GM19397 (cell line): Measurements from ENCODE around the gene MS4A14.
"Not testable (repeated sequence)": the region's sequence is repeated elsewhere in the genome, so short reads cannot be mapped to it uniquely, and the experiment has no call there.

Experiments
- ATAC-seq: cut with Tn5 transposase; IDR thresholded peaks from one replicate; pipeline ENCODE4 v1.9.1; 2021; ENCODE audit warnings: mild to moderate bottlenecking, moderate library complexity; ENCODE audit not compliant: unreplicated experiment

Gene MS4A14

GRCh38 chr11:60378354-60378753, 17.9 kb upstream of the MS4A14 start, which contains the start of gene MS4A7:
Gene MS4A7, plus strand, starts transcription at chr11:60378532. Its CDS starts 4,610 bp downstream, at chr11:60383142.
- ATAC-seq, result peak; percentile 88

- peak; percentile 92 for ATAC-seq
Observed at GRCh38 chr11:60389279-60389910, 6.9 kb upstream of the MS4A14 start.

- no peak for ATAC-seq
Observed at GRCh38 chr11:60390419-60390818, 5.8 kb upstream of the MS4A14 start.

- ATAC-seq, result no peak
Observed at GRCh38 chr11:60392361-60392760, 3.9 kb upstream of the MS4A14 start.

- no peak for ATAC-seq
Observed at GRCh38 chr11:60393016-60393415, 3.2 kb upstream of the MS4A14 start.

GRCh38 chr11:60394666-60395380, 1.4 kb upstream of the MS4A14 start:
- no peak for ATAC-seq

- peak; percentile 81 for ATAC-seq
Observed at GRCh38 chr11:60396799-60397198, 540 bp downstream of the MS4A14 start.

- ATAC-seq, result no peak
Observed at GRCh38 chr11:60420015-60420414, 23.8 kb downstream of the MS4A14 start.

GRCh38 chr11:60422609-60423008, 26.4 kb downstream of the MS4A14 start:
- no peak for ATAC-seq

- no peak for ATAC-seq
Observed at GRCh38 chr11:60428517-60428916, 32.3 kb downstream of the MS4A14 start.

- no peak for ATAC-seq
Observed at GRCh38 chr11:60429272-60429671, 33.0 kb downstream of the MS4A14 start, which contains the start of gene MS4A5. Gene MS4A5, plus strand, starts transcription at chr11:60429572. Its CDS starts 103 bp downstream, at chr11:60429675.

GRCh38 chr11:60431251-60431650, 35.0 kb downstream of the MS4A14 start:
- no peak for ATAC-seq

- no peak for ATAC-seq
Observed at GRCh38 chr11:60433401-60433800, 37.1 kb downstream of the MS4A14 start.

GRCh38 chr11:60447070-60447469, 50.8 kb downstream of the MS4A14 start:
- no peak for ATAC-seq

- ATAC-seq, result no peak
Observed at GRCh38 chr11:60447846-60448245, 51.6 kb downstream of the MS4A14 start.

GRCh38 chr11:60451185-60451584, 54.9 kb downstream of the MS4A14 start:
- ATAC-seq, result not testable (repeated sequence)

- no peak for ATAC-seq
Observed at GRCh38 chr11:60454212-60454611, 58.0 kb downstream of the MS4A14 start.

- ATAC-seq, result peak; percentile 83
Observed at GRCh38 chr11:60455531-60456042, 59.3 kb downstream of the MS4A14 start, which contains the start of gene MS4A1. Gene MS4A1, plus strand, starts transcription at chr11:60455847. Its CDS starts 6,528 bp downstream, at chr11:60462375.

GRCh38 chr11:60457576-60457975, 61.3 kb downstream of the MS4A14 start:
- ATAC-seq, result no peak

- no peak for ATAC-seq
Observed at GRCh38 chr11:60459345-60459744, 63.1 kb downstream of the MS4A14 start.
